Epithelial cell of proximal tubule (primary cell): ENCODE data around the gene SORCS2. TPM values are rescaled to one million over a fixed set of nuclear protein-coding genes. Genes with fewer than 3 reads are reported as not detected.
"Not testable (repeated sequence)": the region's sequence is repeated elsewhere in the genome, so short reads cannot be mapped to it uniquely, and the experiment has no call there.

Experiments used
- DNase-seq: peaks from one replicate; pipeline ENCODE4 v3.0.0-alpha.2; 2011; ENCODE audit warnings: low read depth
- H3K4me3 ChIP-seq: 2 replicates; pipeline ENCODE4 v1.5.1; 2011; ENCODE audit warnings: low read depth, mild to moderate bottlenecking, low read length
- CTCF ChIP-seq: conservative IDR thresholded peaks from 2 replicates; pipeline ENCODE4 v1.5.1; 2012; ENCODE audit warnings: low read depth, mild to moderate bottlenecking, low read length
- total RNA-seq: library from RNA; depleted of rRNA; stranded (reverse); fragments of >200 nt; gene quantifications from 2 replicates; pipeline ENCODE4 v1.2.3, GENCODE V29; 2015

Gene SORCS2
- total RNA-seq, 1 donor from 2014 or later, result 0.29 TPM

DNA sequence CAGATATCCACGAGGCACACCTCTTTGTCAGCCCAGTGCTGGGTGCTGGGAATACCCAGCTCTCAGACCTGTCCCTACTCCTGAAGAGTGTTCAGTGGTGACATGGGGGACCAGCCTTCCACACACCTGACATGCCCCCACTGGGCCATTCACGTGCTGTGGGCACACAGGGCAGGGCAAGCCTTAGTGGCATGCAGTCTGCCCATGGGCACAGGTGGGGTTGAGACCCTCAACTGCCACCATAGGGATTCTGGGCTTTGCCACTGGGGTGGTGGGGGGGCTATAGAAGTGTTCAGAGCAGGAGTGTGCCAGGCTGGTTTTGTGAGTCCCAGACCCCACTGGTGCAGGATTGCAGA, 259.1 kb downstream of the SORCS2 start:
- H3K4me3 ChIP-seq, result no peak overlapping the region
- no peak for DNase-seq
- TF ChIP-seq CTCF, result no peak

DNA sequence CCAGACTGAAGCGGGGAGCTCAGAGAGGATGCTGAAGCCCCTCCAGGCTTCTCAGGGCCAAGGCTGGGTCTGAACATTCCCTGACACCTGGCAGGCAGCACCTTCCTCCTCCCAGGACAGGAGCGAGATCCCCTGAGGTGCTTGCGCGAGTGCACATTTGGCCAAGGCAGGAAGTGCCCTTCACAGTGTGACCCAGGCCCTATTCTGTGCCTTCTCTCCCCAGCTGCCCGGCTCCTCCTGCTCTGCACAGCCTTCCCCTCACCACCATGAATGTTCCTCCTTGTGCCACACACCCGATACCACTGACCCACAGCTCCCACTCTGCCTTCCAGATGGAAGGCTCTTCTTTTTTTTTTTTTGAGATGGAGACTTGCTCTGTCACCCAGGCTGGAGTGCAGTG, 259.5 kb downstream of the SORCS2 start:
- no peak for TF ChIP-seq CTCF
- DNase-seq, result no peak
- H3K4me3 ChIP-seq, result no peak overlapping the region

DNA sequence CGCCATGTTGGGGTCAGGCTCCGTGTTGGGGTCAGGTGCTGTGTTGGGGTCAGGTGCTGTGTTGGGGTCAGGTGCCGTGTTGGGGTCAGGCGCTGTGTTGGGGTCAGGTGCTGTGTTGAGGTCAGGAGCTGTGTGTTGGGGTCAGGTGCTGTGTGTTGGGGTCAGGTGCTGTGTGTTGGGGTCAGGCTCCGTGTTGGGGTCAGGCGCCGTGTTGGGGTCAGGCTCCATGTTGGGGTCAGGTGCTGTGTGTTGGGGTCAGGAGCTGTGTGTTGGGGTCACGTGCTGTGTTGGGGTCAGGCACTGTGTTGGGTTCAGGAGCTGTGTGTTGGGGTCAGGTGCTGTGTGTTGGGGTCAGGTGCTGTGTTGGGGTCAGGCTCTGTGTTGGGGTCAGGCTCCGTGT, 260.5 kb downstream of the SORCS2 start:
- not testable (repeated sequence) for DNase-seq, H3K4me3 ChIP-seq

DNA sequence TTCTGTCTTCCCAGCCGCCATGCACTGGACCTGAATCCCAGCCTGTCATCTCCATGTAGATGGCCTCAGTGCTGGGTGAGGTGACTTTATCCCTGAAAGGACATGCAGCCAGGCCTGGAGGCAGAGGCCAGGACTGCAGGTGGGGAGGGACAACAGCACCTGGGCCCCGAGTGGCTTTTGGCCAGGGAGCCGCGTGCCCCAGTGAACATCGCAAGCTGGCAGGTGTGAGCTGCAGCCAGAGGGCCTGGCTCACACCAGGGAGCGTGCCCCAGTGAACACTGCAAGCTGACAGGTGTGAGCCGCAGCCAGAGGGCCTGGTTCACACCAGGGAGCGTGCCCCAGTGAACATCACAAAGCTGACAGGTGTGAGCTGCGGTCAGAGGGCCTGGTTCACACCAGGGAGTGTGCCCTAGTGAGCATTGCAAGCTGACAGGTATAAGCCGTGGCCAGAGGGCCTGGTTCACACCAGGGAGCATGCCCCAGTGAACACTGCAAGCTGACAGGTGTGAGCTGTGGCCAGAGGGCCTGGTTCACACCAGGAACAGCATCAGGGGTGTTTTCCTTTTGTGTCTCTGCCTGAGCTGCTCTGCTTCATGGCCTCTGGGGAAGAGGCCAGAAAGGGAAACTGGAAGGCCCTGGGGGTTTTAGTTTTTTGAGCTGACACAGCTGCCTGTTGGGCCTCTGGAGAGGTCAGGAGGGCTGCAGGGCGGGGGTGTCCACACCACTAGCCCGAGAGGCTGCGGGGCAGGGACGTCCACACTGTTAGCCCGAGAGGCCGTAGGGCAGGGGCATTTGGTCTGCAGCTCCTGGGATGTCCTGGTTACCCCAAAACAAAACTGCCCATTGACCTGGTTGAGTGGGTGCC, 265.1 kb downstream of the SORCS2 start:
- TF ChIP-seq CTCF, result no peak
- no peak for DNase-seq
- no peak overlapping the region for H3K4me3 ChIP-seq

DNA sequence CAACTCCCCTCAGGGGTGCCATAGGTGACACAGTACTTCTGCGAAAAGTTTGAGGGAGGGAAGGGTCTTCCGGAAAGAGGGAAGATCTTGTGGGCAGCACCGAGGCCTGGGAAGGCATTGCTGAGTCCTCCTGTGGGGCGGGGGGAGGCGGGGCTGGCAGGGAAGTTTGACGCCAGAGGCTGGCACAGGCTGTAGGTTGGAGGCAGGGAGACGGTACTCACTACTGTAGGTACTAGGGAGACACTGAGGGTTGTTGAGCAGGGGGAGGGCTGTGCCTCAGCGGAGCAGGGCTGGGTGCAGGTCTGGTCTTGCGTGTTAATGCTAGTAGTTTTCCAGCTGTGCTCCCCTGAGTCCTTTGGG, 265.7 kb downstream of the SORCS2 start:
- no peak for DNase-seq
- H3K4me3 ChIP-seq, result no peak overlapping the region
- TF ChIP-seq CTCF, result no peak

- DNase-seq, result no peak
- H3K4me3 ChIP-seq, result no peak overlapping the region
- no peak for TF ChIP-seq CTCF
These were observed 266.1 kb downstream of the SORCS2 start for GRCh38 chr4:7458477-7458876.

DNA sequence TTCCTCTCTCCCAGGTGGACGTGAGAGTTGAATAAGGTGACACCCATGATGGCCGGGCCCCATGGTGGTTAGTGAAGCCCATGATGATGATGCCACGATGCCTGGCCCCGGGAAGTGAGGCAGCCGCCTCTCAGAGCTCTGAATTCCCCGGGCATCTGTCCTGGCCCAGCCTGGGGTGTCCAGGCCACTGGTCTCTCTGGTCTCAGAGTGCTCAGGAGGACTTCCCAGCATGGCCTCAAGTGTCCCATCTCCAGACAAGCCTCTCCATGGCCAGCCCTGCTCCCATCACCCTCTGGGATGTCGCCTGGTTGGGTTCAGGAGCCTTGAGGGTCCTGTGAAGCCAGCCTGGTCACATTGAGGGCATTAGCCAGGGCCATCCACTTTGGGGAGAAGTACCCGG, 267.1 kb downstream of the SORCS2 start:
- TF ChIP-seq CTCF, result no peak
- DNase-seq, result no peak
- no peak overlapping the region for H3K4me3 ChIP-seq
